Left renal cortex interstitium (tissue), 4 donors: ENCODE data around the gene YBX1. TPM values are rescaled to one million over a fixed set of nuclear protein-coding genes. Genes with fewer than 3 reads are reported as not detected.
"Not testable (repeated sequence)": the region's sequence is repeated elsewhere in the genome, so short reads cannot be mapped to it uniquely, and the experiment has no call there.

ENCODE experiments used
- DNase-seq, 4 donors: peaks; one replicate each; pipeline ENCODE4 v3.0.0-alpha.2; 2013; ENCODE audit warnings: low read depth in 4 of 4, low spot score in 2 of 4, missing footprints in 1 of 4
- polyA plus RNA-seq, 4 donors: library from polyadenylated mRNA; unstranded; fragments of 120-200 nt; gene quantifications; one replicate each; pipeline ENCODE4 v1.2.1, GENCODE V29; 2013; ENCODE audit not compliant: insufficient read length in 4 of 4

Gene YBX1
- polyA plus RNA-seq, 4 donors, result 607 to 710 (median 647) TPM

DNA sequence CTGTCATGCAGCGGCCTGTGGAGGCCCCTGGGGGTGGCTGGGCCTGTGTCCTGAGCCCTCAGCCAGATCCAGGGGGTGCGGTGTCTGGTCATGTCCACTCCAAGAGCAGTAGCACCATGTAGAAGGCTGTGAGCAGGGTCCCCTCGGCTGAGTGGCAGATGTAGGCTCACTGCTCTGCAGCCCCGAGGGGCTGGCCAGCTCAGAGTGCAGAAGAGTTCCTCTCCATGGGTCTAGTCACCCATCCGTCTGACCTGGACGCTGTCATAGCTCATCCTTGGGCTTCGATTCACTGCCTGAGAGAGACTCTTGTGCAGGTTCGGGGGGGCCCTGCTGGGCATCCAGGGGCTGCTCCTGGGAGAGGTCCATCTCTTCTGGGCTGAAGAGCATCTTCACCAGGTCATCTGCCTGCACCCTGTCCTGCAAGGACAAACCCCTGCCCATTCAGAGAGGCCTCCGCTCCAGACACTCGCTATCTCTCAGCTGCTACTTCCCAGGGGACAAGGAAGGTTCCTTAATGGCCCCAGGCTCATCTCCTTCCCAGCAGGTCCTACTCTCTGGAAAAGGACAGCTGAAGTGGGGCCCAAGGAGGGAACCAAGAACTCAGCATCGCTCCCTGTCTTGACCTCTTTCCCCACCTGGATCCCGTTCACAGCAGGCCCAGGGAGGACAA lies 64.4 kb downstream of the YBX1 start:
- no peak for DNase-seq

GRCh38 chr1:42747125-42747524 lies 64.9 kb downstream of the YBX1 start:
- DNase-seq, result no peak

GRCh38 chr1:42748021-42748420 lies 65.8 kb downstream of the YBX1 start:
- no peak for DNase-seq

- no peak for DNase-seq
These were observed 66.5 kb downstream of the YBX1 start for GRCh38 chr1:42748461-42749410.

- no peak for DNase-seq
These were observed 67.8 kb downstream of the YBX1 start for GRCh38 chr1:42750041-42750440.

DNA sequence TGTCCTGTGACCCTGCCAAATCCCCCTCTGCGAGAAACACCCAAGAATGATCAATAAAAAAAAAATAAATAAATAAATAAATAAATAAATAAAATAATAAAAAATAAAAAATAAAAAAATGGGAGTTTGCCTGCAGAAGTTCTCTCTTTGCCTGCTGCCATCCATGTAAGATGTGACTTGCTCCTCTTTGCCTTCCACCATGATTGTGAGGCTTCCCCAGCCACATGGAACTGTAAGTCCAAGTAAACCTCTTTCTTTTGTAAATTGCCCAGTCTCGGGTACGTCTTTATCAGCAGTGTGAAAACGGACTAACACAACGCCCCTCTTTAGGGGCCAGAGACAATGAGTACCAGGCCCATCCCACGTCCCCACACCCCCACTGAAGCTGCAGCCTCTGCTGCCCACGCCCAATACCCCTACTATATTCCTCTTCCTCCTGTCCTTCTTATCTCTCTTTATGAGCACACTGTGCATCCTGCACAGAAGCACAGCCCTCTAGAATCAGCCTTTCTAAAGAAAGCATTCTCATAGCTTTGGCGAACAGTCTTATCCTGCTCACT lies 69.4 kb downstream of the YBX1 start:
- not testable (repeated sequence) for DNase-seq

GRCh38 chr1:42752284-42752683 lies 70.1 kb downstream of the YBX1 start:
- DNase-seq, result no peak

DNA sequence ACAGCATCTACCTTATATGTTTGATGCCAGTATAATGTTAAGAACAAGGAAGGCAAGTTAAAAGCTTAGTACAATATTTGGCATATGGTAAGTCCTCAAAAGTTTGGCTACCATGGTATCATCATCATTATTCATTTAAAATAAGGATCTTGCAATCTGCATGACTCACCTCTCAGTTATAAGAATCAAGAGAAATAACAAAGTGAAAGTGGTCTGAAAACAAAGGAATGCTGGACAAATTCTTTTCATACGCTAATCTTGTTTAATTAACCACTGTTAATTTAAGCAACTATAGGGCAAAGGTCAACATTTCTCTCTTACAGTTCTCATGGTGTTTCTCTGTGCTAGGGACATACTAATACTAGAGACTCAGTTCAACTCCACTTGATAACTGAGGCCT lies 70.9 kb downstream of the YBX1 start:
- no peak for DNase-seq

Other genes with a start within 250 kb of the YBX1 start
- gene ZMYND12, start 226.4 kb upstream of the YBX1 start, polyA plus RNA-seq, result 1 to 10 TPM; 3.9 to 5.5 (median 4.3) TPM
- 10 to 100 TPM; 76.9 to 88.1 (median 83.7) TPM for gene PPCS, start 225.9 kb upstream of the YBX1 start, polyA plus RNA-seq
- 10 to 100 TPM; 13.1 to 23.0 (median 18.9) TPM for gene CCDC30, start 219.1 kb upstream of the YBX1 start, polyA plus RNA-seq
- 10 to 100 TPM; 57.4 to 59.5 (median 58.1) TPM for gene PPIH, start 24.0 kb upstream of the YBX1 start, polyA plus RNA-seq
- 100 to 1,000 TPM in 1 of 4 donors, 10 to 100 TPM in 3; 86.6 to 121 (median 92.5) TPM for gene CLDN19, start 57.8 kb downstream of the YBX1 start, polyA plus RNA-seq
- 10 to 100 TPM; 71.4 to 76.1 (median 71.6) TPM for gene P3H1, start 84.6 kb downstream of the YBX1 start, polyA plus RNA-seq
- 10 to 100 TPM in 3 of 4 donors, 1 to 10 TPM in 1; 8.4 to 15.2 (median 12.6) TPM for gene C1orf50, start 84.8 kb downstream of the YBX1 start, polyA plus RNA-seq
- gene TMEM269, start 102.6 kb downstream of the YBX1 start, polyA plus RNA-seq, result 1 to 10 TPM in 2 of 4 donors, under 1 TPM in 2; 0.78 to 1.6 (median 0.97) TPM
- 10 to 100 TPM; 18.0 to 23.7 (median 22.3) TPM for gene ERMAP, start 134.7 kb downstream of the YBX1 start, polyA plus RNA-seq
- 10 to 100 TPM; 55.8 to 80.3 (median 62.3) TPM for gene SVBP, start 135.0 kb downstream of the YBX1 start, polyA plus RNA-seq
- gene ZNF691, start 164.2 kb downstream of the YBX1 start, polyA plus RNA-seq, result 10 to 100 TPM; 18.2 to 23.6 (median 19.3) TPM